ENCODE data around the gene KRT35.
A peak's percentile ranks its signal among the peaks of the same experiment; 100 is the strongest.
"Not testable (repeated sequence)": the region's sequence is repeated elsewhere in the genome, so short reads cannot be mapped to it uniquely, and the experiment has no call there.

The KRT35 gene

DNA sequence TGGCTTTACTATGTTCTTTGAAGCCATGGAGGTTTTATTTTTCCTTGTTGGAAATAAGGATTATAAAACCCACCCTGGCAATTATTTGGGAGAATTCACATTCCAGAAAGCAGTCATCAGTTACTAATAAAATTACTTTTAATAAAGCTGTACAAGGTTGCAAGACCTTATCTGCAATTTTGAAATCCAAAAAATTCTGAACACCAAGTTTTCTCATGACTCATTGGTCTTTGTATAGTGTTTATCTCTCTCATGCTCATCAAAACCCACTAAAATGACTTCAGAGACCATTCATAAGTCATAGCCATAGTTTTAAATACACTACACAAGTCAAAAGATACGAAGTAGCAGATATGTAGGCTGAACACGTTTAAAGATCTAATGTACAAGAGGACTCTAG lies 34.1 kb downstream of the KRT35 start:
- H3K27me3 ChIP-seq (replicated peaks; ENCODE audit: control insufficient read depth, insufficient read depth, low read length) = peaks cover 2% of the 10 kb centered on the region
- H3K9me3 ChIP-seq (ENCODE audit: control insufficient read depth, low read length) = peaks cover 8% of the 10 kb centered on the region
- H3K4me3 ChIP-seq (ENCODE audit: low read length) = peak overlapping the region; percentile 35
- H3K36me3 ChIP-seq (ENCODE audit: control insufficient read depth, insufficient read depth, low read length, severe bottlenecking) = no peaks in the 10 kb centered on the region
- no peak overlapping the region for H3K9ac ChIP-seq (ENCODE audit: low read length)
- peak; percentile 40 for DNase-seq (ENCODE audit: low read depth)
- H3K4me1 ChIP-seq (ENCODE audit: control insufficient read depth, insufficient read depth, low read length) = peaks cover 44% of the 10 kb centered on the region

DNA sequence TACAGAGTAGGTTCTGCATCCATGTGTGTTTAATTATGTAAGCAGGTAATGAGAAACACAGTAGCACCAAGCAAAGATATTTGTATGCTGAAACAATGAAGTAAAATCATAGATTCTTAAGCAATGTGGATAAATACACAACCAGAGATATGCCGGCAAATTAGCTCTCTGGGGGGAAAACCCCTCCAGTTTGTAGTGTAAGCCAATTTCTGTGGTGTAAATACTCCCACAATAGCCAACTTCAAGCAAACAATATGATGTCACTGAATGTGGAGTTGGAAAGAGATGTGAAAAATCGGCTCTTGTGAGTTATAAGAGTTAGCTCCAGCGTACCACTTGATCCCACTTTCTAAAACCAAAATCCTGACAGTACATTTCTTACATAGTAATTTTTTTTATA lies 36.3 kb downstream of the KRT35 start:
- H3K4me3 ChIP-seq (ENCODE audit: low read length) = no peak overlapping the region
- H3K9me3 ChIP-seq (ENCODE audit: control insufficient read depth, low read length) = no peaks in the 10 kb centered on the region
- H3K36me3 ChIP-seq (ENCODE audit: control insufficient read depth, insufficient read depth, low read length, severe bottlenecking) = no peaks in the 10 kb centered on the region
- no peak for DNase-seq (ENCODE audit: low read depth)
- H3K4me1 ChIP-seq (ENCODE audit: control insufficient read depth, insufficient read depth, low read length) = peaks cover 44% of the 10 kb centered on the region
- peaks cover 6% of the 10 kb centered on the region for H3K27me3 ChIP-seq (replicated peaks; ENCODE audit: control insufficient read depth, insufficient read depth, low read length)
- no peak overlapping the region for H3K9ac ChIP-seq (ENCODE audit: low read length)

DNA sequence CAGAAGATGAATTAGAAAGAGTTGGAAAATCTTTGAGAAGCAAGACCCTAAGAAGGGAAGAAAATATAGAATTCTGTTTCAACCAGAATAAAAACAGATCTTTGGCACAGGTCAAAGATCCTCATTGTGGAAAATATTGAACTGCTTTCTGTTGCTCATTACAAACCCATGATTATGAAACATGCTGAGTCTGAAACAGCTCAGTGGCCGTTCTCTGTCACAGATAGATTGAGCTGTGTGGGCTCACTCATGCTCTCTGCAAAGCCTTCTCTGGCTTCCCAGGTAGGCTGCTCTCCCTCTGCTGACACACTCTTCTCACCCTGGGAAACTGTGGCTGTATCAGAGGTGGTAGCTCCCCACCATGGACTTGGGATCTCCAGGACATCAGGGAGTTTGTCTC lies 36.8 kb downstream of the KRT35 start:
- peaks cover 47% of the 10 kb centered on the region for H3K4me1 ChIP-seq (ENCODE audit: control insufficient read depth, insufficient read depth, low read length)
- H3K4me3 ChIP-seq (ENCODE audit: low read length) = no peak overlapping the region
- no peak overlapping the region for H3K9ac ChIP-seq (ENCODE audit: low read length)
- H3K9me3 ChIP-seq (ENCODE audit: control insufficient read depth, low read length) = no peaks in the 10 kb centered on the region
- DNase-seq (ENCODE audit: low read depth) = peak; percentile 53
- H3K36me3 ChIP-seq (ENCODE audit: control insufficient read depth, insufficient read depth, low read length, severe bottlenecking) = no peaks in the 10 kb centered on the region
- H3K27me3 ChIP-seq (replicated peaks; ENCODE audit: control insufficient read depth, insufficient read depth, low read length) = peaks cover 6% of the 10 kb centered on the region

- Histone ChIP-seq H3K4me3 (ENCODE audit: low read length) (no peak overlapping the region), H3K9me3 (ENCODE audit: control insufficient read depth, low read length) (no peaks in the 10 kb centered on the region), H3K9ac (ENCODE audit: low read length) (no peak overlapping the region), H3K4me1 (ENCODE audit: control insufficient read depth, insufficient read depth, low read length) (peaks cover 38% of the 10 kb centered on the region), H3K27me3 (replicated peaks; ENCODE audit: control insufficient read depth, insufficient read depth, low read length) (peaks cover 6% of the 10 kb centered on the region), H3K36me3 (ENCODE audit: control insufficient read depth, insufficient read depth, low read length, severe bottlenecking) (no peaks in the 10 kb centered on the region)
- DNase-seq (ENCODE audit: low read depth) = peak; percentile 59
These were observed 38.2 kb downstream of the KRT35 start for GRCh38 chr17:41442739-41443138.

- peaks cover 24% of the 10 kb centered on the region for H3K4me1 ChIP-seq (ENCODE audit: control insufficient read depth, insufficient read depth, low read length)
- no peak within 1 kb of the TSS for H3K4me3 ChIP-seq (ENCODE audit: low read length)
- no peaks in the 10 kb centered on the region for H3K36me3 ChIP-seq (ENCODE audit: control insufficient read depth, insufficient read depth, low read length, severe bottlenecking)
- no peak for DNase-seq (ENCODE audit: low read depth)
- no peak within 1 kb of the TSS for H3K9ac ChIP-seq (ENCODE audit: low read length)
- H3K27me3 ChIP-seq (replicated peaks; ENCODE audit: control insufficient read depth, insufficient read depth, low read length) = peaks cover 21% of the 10 kb centered on the region
- no peaks in the 10 kb centered on the region for H3K9me3 ChIP-seq (ENCODE audit: control insufficient read depth, low read length)
These were observed 40.4 kb downstream of the KRT35 start, which contains the start of gene KRT38 for GRCh38 chr17:41440531-41441033. KRT38 (minus strand) TSS chr17:41440983; CDS start chr17:41440921, 62 bp downstream.

GRCh38 chr17:41439375-41439774 lies 41.6 kb downstream of the KRT35 start:
- Histone ChIP-seq H3K4me1 (ENCODE audit: control insufficient read depth, insufficient read depth, low read length) (peaks cover 20% of the 10 kb centered on the region), H3K4me3 (ENCODE audit: low read length) (no peak overlapping the region), H3K36me3 (ENCODE audit: control insufficient read depth, insufficient read depth, low read length, severe bottlenecking) (no peaks in the 10 kb centered on the region), H3K9me3 (ENCODE audit: control insufficient read depth, low read length) (no peaks in the 10 kb centered on the region), H3K27me3 (replicated peaks; ENCODE audit: control insufficient read depth, insufficient read depth, low read length) (peaks cover 27% of the 10 kb centered on the region), H3K9ac (ENCODE audit: low read length) (no peak overlapping the region)
- DNase-seq (ENCODE audit: low read depth) = peak; percentile 78

DNA sequence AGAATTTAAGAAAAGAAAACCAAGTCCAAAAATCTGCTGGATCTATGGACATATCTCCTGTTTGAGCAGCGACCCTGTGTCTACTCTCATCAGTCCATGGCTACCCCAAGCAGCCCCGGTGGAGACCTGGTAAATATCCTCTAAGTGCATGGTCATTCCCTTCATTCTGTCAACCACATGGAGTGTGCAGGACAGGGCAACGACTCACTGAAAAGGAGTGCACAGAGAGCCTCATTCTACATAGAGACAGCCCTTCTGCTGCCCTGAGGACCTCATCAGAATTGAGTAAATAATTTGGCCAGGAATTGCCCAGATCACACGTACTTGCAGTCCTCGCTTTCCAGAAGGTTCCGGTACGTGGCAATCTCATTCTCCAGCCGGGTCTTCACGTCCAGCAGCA lies 43.2 kb downstream of the KRT35 start:
- H3K27me3 ChIP-seq (replicated peaks; ENCODE audit: control insufficient read depth, insufficient read depth, low read length) = peaks cover 36% of the 10 kb centered on the region
- no peaks in the 10 kb centered on the region for H3K9me3 ChIP-seq (ENCODE audit: control insufficient read depth, low read length)
- no peak overlapping the region for H3K4me3 ChIP-seq (ENCODE audit: low read length)
- H3K36me3 ChIP-seq (ENCODE audit: control insufficient read depth, insufficient read depth, low read length, severe bottlenecking) = no peaks in the 10 kb centered on the region
- H3K9ac ChIP-seq (ENCODE audit: low read length) = no peak overlapping the region
- H3K4me1 ChIP-seq (ENCODE audit: control insufficient read depth, insufficient read depth, low read length) = peaks cover 10% of the 10 kb centered on the region
- DNase-seq (ENCODE audit: low read depth) = peak; percentile 24

DNA sequence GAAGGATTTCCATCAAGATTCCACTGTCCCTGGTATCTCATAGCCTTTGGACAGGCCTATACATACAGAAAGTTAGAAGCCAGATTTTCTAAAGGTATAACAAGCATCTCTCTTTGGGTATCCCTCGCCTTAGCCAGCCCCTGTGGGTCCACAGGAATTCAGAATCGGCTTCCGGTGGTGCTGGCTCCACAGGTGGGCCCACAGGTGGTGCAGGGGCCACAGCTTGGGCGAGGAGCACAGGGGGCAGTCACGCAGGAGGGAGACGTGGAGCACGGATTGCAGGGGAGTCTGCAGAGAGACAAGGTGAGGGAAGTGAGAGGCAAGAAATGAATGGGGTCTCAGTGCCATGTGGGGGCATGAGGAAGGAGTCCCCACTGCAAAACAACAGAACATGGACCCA lies 43.7 kb downstream of the KRT35 start:
- peaks cover 7% of the 10 kb centered on the region for H3K4me1 ChIP-seq (ENCODE audit: control insufficient read depth, insufficient read depth, low read length)
- no peaks in the 10 kb centered on the region for H3K36me3 ChIP-seq (ENCODE audit: control insufficient read depth, insufficient read depth, low read length, severe bottlenecking)
- H3K27me3 ChIP-seq (replicated peaks; ENCODE audit: control insufficient read depth, insufficient read depth, low read length) = peaks cover 36% of the 10 kb centered on the region
- no peak for DNase-seq (ENCODE audit: low read depth)
- H3K9ac ChIP-seq (ENCODE audit: low read length) = no peak overlapping the region
- H3K4me3 ChIP-seq (ENCODE audit: low read length) = no peak overlapping the region
- no peaks in the 10 kb centered on the region for H3K9me3 ChIP-seq (ENCODE audit: control insufficient read depth, low read length)

GRCh38 chr17:41434415-41434814 lies 46.5 kb downstream of the KRT35 start:
- peaks cover 31% of the 10 kb centered on the region for H3K27me3 ChIP-seq (replicated peaks; ENCODE audit: control insufficient read depth, insufficient read depth, low read length)
- H3K4me1 ChIP-seq (ENCODE audit: control insufficient read depth, insufficient read depth, low read length) = peaks cover 6% of the 10 kb centered on the region
- H3K9ac ChIP-seq (ENCODE audit: low read length) = no peak overlapping the region
- no peak for DNase-seq (ENCODE audit: low read depth)
- no peaks in the 10 kb centered on the region for H3K9me3 ChIP-seq (ENCODE audit: control insufficient read depth, low read length)
- H3K36me3 ChIP-seq (ENCODE audit: control insufficient read depth, insufficient read depth, low read length, severe bottlenecking) = no peaks in the 10 kb centered on the region
- H3K4me3 ChIP-seq (ENCODE audit: low read length) = no peak overlapping the region

GRCh38 chr17:41434005-41434404 lies 46.9 kb downstream of the KRT35 start:
- no peak overlapping the region for H3K4me3 ChIP-seq (ENCODE audit: low read length)
- DNase-seq (ENCODE audit: low read depth) = no peak
- H3K4me1 ChIP-seq (ENCODE audit: control insufficient read depth, insufficient read depth, low read length) = peaks cover 2% of the 10 kb centered on the region
- peaks cover 31% of the 10 kb centered on the region for H3K27me3 ChIP-seq (replicated peaks; ENCODE audit: control insufficient read depth, insufficient read depth, low read length)
- no peak overlapping the region for H3K9ac ChIP-seq (ENCODE audit: low read length)
- H3K9me3 ChIP-seq (ENCODE audit: control insufficient read depth, low read length) = no peaks in the 10 kb centered on the region
- H3K36me3 ChIP-seq (ENCODE audit: control insufficient read depth, insufficient read depth, low read length, severe bottlenecking) = no peaks in the 10 kb centered on the region

DNA sequence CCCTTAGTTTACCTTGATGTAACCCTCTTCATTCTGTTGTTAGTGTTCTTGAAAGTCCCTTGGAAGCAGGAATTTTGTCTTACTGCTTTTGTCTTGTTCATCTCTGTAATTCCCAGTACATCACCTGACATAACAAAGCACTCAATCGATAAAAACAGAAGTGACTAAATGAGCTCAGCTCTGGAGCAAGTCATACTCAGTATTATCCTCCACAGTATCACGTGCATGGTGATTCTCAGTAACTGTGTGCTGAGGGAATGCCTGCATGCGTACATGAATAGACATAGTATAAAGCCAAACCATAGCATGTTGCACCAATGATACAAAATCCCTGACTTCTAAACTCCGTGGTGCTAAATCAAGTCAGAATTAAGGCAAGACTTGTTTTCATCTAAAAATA lies 47.4 kb downstream of the KRT35 start:
- H3K36me3 ChIP-seq (ENCODE audit: control insufficient read depth, insufficient read depth, low read length, severe bottlenecking) = no peaks in the 10 kb centered on the region
- DNase-seq (ENCODE audit: low read depth) = no peak
- no peak overlapping the region for H3K4me3 ChIP-seq (ENCODE audit: low read length)
- no peaks in the 10 kb centered on the region for H3K4me1 ChIP-seq (ENCODE audit: control insufficient read depth, insufficient read depth, low read length)
- H3K27me3 ChIP-seq (replicated peaks; ENCODE audit: control insufficient read depth, insufficient read depth, low read length) = peaks cover 31% of the 10 kb centered on the region
- H3K9ac ChIP-seq (ENCODE audit: low read length) = no peak overlapping the region
- no peaks in the 10 kb centered on the region for H3K9me3 ChIP-seq (ENCODE audit: control insufficient read depth, low read length)

GRCh38 chr17:41430376-41430775 lies 50.6 kb downstream of the KRT35 start:
- peaks cover 15% of the 10 kb centered on the region for H3K27me3 ChIP-seq (replicated peaks; ENCODE audit: control insufficient read depth, insufficient read depth, low read length)
- H3K9ac ChIP-seq (ENCODE audit: low read length); H3K36me3 ChIP-seq (ENCODE audit: control insufficient read depth, insufficient read depth, low read length, severe bottlenecking); H3K4me3 ChIP-seq (ENCODE audit: low read length); H3K4me1 ChIP-seq (ENCODE audit: control insufficient read depth, insufficient read depth, low read length); DNase-seq (ENCODE audit: low read depth); H3K9me3 ChIP-seq (ENCODE audit: control insufficient read depth, low read length): not testable (repeated sequence)
